Left ventricle myocardium inferior (tissue), 1 donor: ENCODE results near the gene ARHGAP24. TPM values are rescaled to one million over a fixed set of nuclear protein-coding genes. Genes with fewer than 3 reads are reported as not detected.

ENCODE experiments used
- DNase-seq: peaks from one replicate; pipeline ENCODE4 v3.0.0-alpha.2; 2020
- H3K27ac ChIP-seq: fragments of 200-600 bp; replicated peaks from 2 replicates; pipeline ENCODE4 v1.8.0; 2021
- H3K27me3 ChIP-seq: fragments of 200-600 bp; 2 replicates; pipeline ENCODE4 v1.8.0; 2021; ENCODE audit warnings: low read depth
- H3K36me3 ChIP-seq: fragments of 200-600 bp; 2 replicates; pipeline ENCODE4 v1.8.0; 2021
- H3K4me1 ChIP-seq: fragments of 200-600 bp; 2 replicates; pipeline ENCODE4 v1.8.0; 2021
- H3K4me3 ChIP-seq: fragments of 200-600 bp; 2 replicates; pipeline ENCODE4 v1.8.0; 2021; ENCODE audit warnings: mild to moderate bottlenecking, moderate library complexity
- H3K9me3 ChIP-seq: fragments of 200-600 bp; replicated peaks from 2 replicates; pipeline ENCODE4 v1.8.0; 2021
- intact Hi-C: fragments of 100-400 bp; cut with micrococcal nuclease; formaldehyde crosslinking; loops from one replicate; pipeline ENCODE4 v1.11.0; 2022
- microRNA-seq: library from miRNA; unstranded; fragments of <30 nt; microRNA quantifications from one replicate; pipeline ENCODE4 v1.2.0, GENCODE V29; 2020
- total RNA-seq: library from RNA; stranded (reverse); fragmentation: NEBNext Ultra II Directional; extraction: Animal tissue kit (Norgen Biotek cat#: 25700); gene quantifications from one replicate; pipeline ENCODE4 v1.2.1, GENCODE V29; 2021
- TF ChIP-seq, protein P1 (sequence below): fragments of 200-600 bp; IDR thresholded peaks from 2 replicates; pipeline ENCODE4 v1.8.0; 2021; ENCODE audit warnings: antibody characterized with exemption, mild to moderate bottlenecking, borderline replicate concordance
- donor health status: DM: no; HTN: yes; CAD: no; lungs with severe emphysema.

ARHGAP24 gene
- total RNA-seq, 1 donor from 2014 or later, result 13.7 TPM

DNA sequence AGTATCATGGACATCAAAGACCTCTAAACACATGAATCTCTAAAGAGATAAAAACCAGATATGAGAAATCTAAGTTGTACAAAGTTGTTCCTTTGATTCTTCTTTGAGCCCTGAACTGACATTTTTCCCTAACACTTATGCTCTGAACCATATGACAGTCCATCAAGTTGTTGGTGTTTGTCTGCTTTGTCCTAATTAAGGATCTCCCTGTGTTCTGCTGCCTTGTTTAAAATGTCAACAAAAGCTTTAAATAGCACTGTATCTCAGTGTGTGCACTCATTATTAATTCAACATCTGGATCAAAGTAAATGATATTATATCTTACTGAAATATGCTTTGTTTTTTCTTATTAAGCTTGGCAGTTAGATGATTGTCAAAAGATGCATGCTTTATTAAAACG is 563.1 kb downstream of the ARHGAP24 start:
- no peak for DNase-seq
- intact Hi-C loops, result no loop called here
- H3K4me1 ChIP-seq, result peaks cover 23% of the 10 kb centered on the region
- no peaks in the 10 kb centered on the region for H3K27me3 ChIP-seq
- TF ChIP-seq, protein P1, sequence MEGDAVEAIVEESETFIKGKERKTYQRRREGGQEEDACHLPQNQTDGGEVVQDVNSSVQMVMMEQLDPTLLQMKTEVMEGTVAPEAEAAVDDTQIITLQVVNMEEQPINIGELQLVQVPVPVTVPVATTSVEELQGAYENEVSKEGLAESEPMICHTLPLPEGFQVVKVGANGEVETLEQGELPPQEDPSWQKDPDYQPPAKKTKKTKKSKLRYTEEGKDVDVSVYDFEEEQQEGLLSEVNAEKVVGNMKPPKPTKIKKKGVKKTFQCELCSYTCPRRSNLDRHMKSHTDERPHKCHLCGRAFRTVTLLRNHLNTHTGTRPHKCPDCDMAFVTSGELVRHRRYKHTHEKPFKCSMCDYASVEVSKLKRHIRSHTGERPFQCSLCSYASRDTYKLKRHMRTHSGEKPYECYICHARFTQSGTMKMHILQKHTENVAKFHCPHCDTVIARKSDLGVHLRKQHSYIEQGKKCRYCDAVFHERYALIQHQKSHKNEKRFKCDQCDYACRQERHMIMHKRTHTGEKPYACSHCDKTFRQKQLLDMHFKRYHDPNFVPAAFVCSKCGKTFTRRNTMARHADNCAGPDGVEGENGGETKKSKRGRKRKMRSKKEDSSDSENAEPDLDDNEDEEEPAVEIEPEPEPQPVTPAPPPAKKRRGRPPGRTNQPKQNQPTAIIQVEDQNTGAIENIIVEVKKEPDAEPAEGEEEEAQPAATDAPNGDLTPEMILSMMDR, result no peak
- H3K4me3 ChIP-seq, result no peak overlapping the region
- peaks cover 9% of the 10 kb centered on the region for H3K9me3 ChIP-seq
- H3K36me3 ChIP-seq, result no peaks in the 10 kb centered on the region
- H3K27ac ChIP-seq, result no peak overlapping the region

DNA sequence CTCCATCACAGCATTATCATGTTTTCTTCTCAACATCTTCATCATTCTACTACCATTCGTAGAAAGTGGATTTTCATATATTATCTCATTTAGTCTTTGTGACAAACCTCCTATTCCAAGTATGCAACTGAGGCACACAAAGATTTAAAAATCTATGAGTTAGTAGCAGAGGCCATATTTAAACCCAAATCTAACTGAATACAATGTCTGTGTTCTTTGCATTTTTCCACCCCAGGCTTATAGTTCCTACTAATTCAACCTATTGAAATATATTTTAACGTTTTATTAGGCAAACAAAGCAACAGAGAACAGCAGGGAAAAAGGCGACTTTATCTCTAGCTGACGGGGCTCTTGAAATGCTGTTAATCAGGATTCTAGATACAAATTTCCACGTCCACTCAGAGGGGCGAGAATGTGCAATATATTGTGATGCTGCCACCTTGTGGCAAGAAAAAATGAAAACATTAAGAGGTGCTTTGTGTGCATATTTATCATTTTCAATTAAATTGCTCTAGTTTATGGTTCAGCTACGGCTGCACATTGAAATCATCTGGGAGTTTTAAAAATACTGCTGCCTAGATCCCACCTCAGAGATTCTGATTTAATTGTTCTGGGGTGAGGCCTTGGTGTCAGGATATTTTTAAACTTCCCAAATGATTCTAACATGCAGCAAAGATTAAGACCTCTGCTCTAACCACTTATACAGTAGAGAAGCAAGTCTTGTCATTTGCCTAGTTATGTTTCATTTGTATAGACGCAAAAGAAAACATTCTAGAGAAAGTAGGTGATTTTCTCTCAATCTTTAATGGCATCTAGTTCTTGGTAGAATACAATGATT is 569.0 kb downstream of the ARHGAP24 start:
- Histone ChIP-seq H3K4me1 (peaks cover 4% of the 10 kb centered on the region), H3K9me3 (peaks cover 9% of the 10 kb centered on the region), H3K27me3 (no peaks in the 10 kb centered on the region), H3K4me3 (no peak overlapping the region), H3K27ac (no peak overlapping the region), H3K36me3 (no peaks in the 10 kb centered on the region)
- no peak for DNase-seq
- TF ChIP-seq, protein P1, result peak; percentile 74
- intact Hi-C loops, result loop anchor here (10.0 kb wide), 2 partner anchors 249 to 289 kb away; no protein-coding TSS in a partner anchor

DNA sequence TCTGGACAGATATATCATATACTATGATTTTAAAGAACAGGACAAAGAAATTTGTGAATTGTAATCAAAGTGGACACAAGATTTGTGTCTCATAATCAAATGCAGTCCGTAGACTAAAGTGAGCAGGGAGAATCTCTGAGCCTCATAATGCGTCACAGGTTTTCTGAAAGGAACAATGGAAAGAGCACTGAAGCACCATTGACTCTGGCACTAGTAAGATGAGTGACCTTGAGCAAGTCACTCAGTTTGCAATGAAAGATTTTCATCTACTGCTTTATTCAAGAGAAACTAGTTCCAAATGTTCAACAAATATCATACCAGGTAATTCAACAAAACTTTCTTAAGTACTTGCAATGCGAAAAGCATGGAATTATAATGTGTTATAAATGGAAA is 569.6 kb downstream of the ARHGAP24 start:
- intact Hi-C loops, result loop anchor here (10.0 kb wide), 2 partner anchors 250 to 290 kb away; no protein-coding TSS in a partner anchor
- Histone ChIP-seq H3K27me3 (no peaks in the 10 kb centered on the region), H3K36me3 (no peaks in the 10 kb centered on the region), H3K27ac (no peak overlapping the region), H3K4me3 (no peak overlapping the region), H3K4me1 (peaks cover 4% of the 10 kb centered on the region), H3K9me3 (peaks cover 9% of the 10 kb centered on the region)
- TF ChIP-seq, protein P1, result no peak
- DNase-seq, result no peak

DNA sequence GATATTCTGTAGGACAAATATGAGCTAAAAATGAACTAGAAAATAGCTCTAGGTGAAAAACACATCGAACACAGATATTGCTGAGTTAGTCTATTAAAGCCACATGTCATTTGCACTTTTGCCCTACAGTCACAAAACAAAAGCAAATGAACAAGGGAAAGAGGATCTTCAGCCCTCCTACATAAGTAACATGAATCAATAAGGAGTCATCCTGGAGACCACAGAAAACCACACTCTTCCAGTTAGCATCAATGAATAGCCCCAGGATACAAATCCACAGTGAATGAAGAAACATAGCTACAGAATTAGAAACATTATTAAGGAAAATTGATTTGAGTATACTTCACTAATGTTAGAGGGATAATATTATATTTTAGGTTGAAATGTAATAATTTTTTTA is 573.5 kb downstream of the ARHGAP24 start:
- H3K4me1 ChIP-seq, result peaks cover 4% of the 10 kb centered on the region
- intact Hi-C loops, result loop anchor here (10.0 kb wide), 2 partner anchors 254 to 294 kb away; no protein-coding TSS in a partner anchor
- no peak overlapping the region for H3K4me3 ChIP-seq
- H3K27me3 ChIP-seq, result no peaks in the 10 kb centered on the region
- no peak overlapping the region for H3K27ac ChIP-seq
- H3K9me3 ChIP-seq, result no peaks in the 10 kb centered on the region
- no peaks in the 10 kb centered on the region for H3K36me3 ChIP-seq
- DNase-seq, result no peak
- TF ChIP-seq, protein P1, result no peak

DNA sequence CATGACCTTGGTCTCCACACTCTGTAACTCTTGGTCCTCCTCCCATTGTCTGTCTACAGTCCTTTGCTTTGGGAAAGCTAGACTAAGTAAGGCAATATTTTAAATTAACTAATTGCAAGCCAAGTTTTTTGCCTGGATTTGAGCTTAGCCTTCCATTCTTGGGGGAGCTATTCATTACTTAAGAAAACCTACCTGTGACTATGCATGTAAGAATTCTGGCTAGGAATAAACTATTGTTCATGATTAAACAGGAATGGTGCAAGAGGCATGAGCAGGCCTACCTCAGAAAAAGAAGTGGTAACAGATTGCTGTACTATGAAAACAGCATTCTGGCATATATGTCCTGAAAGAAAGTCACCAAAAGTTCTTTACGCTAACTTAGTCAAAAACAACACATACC is 575.5 kb downstream of the ARHGAP24 start:
- Histone ChIP-seq H3K9me3 (no peaks in the 10 kb centered on the region), H3K27ac (no peak overlapping the region), H3K4me3 (no peak overlapping the region), H3K36me3 (no peaks in the 10 kb centered on the region), H3K27me3 (no peaks in the 10 kb centered on the region), H3K4me1 (no peaks in the 10 kb centered on the region)
- intact Hi-C loops, result no loop called here
- TF ChIP-seq, protein P1, result no peak
- no peak for DNase-seq

Small RNAs within 50 kb of the gene (microRNA-seq; reads per million reads assigned to microRNA genes)
- gene MIR4451, result not detected
